GM21390 (cell line): ENCODE measurements around the gene FNIP1.
"Not testable (repeated sequence)": the region's sequence is repeated elsewhere in the genome, so short reads cannot be mapped to it uniquely, and the experiment has no call there.

Source experiments
- ATAC-seq: cut with Tn5 transposase; IDR thresholded peaks from one replicate; pipeline ENCODE4 v1.9.1; 2021; ENCODE audit not compliant: unreplicated experiment

FNIP1 gene

GRCh38 chr5:131787736-131788135 is 9.1 kb downstream of the FNIP1 start:
- no peak for ATAC-seq

- ATAC-seq: no peak
Measured at GRCh38 chr5:131786900-131787692, 9.7 kb downstream of the FNIP1 start.

GRCh38 chr5:131786036-131786435 is 10.8 kb downstream of the FNIP1 start:
- no peak for ATAC-seq

DNA sequence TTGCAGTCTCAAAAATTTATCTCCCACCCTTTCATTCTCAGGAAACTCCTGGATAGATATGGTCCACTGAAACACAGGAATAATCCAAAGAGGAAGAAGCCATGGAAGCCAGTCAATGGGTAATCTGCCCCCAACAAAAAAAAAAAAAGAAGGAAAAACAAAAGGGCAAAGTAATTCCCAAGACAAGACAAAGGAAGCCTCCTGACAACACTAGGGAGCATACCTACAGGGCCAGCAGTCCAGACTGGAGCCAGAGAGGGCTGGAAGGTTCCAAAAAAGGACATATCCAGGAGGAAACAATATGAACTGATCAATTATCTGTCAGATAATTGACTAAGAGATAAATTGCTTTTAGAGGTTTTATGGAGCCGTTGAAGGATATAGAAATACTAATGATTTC is 12.9 kb downstream of the FNIP1 start:
- no peak for ATAC-seq

- ATAC-seq: no peak
Measured at GRCh38 chr5:131783357-131783756, 13.5 kb downstream of the FNIP1 start.

DNA sequence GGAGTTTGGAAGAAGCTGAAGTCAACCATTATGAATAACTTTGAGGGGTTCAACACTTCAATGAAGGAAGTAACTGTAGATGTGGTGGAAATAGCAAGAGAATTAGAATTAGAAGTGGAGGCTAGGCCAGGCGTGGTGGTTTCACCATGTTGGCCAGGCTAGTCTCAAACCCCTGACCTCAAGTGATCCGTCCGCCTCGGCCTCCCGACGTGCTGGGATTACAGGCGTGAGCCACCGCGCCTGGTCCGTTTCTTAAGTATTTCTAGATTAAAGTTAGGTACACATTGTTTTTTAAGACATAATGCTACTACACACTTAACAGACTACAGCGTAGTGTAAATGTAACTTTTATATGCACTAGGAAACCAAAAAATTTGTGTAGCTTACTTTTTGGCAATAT is 14.1 kb downstream of the FNIP1 start:
- ATAC-seq: no peak

- ATAC-seq: not testable (repeated sequence)
Measured at GRCh38 chr5:131778141-131778540, 18.7 kb downstream of the FNIP1 start.

DNA sequence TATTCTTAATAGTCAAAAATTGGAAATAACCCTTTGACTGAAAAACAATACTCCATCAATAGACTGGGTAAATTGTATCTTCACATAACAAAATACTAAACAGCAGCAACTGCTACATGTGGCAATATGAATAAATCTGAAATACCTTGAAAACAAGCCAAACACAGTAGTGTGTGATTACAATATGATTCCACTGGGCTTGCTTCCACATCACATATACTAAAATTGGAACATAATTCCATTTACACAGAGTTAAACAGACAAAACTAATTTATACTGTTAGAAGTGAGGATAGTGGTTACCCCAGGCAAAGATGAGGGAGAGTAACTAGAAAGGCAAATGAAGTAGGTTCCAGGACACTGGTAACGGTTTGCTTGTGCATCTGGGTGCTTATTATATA is 20.4 kb downstream of the FNIP1 start:
- ATAC-seq: no peak

GRCh38 chr5:131774652-131775367 is 22.0 kb downstream of the FNIP1 start:
- no peak for ATAC-seq

DNA sequence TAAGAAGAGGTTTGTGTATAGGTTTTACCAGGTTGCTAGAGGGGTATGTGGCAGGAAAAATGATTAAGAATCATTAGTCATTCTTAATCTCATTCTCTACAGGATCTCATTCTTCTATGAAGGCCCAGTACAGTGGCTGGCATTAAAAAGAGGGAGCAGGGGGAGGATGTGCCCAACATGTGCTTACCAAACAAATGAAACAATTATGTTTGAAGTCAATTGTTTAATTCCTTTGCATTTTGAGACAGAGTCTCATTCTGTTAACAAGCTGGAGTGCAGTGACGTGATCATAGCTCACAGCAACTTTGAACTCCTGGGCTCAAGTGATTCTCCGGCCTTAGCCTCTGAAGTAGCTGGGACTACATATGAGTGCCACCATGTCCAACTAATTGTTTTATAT is 23.0 kb downstream of the FNIP1 start:
- no peak for ATAC-seq

- no peak for ATAC-seq
Measured at GRCh38 chr5:131771692-131772091, 25.1 kb downstream of the FNIP1 start.

GRCh38 chr5:131769961-131770360 is 26.9 kb downstream of the FNIP1 start:
- no peak for ATAC-seq

DNA sequence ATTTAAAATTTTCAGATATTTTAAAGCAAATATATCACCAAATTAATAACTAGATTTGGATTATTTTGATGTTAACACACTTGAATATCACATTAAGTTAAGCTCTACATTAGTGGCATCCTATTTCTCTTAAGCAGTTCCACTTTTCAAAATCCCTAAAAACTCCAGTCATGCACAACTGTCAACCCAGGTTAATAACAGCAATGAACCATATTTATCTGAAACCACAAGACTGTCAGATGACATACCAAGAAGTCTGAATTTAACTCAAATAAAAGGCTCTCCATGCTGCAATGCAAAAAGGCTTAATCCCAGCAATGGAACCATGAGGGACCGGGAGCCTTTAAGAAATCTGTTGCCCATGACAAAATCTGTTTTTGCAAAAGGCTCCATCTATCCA is 27.5 kb downstream of the FNIP1 start:
- ATAC-seq: no peak

- no peak for ATAC-seq
Measured at GRCh38 chr5:131767891-131768290, 28.9 kb downstream of the FNIP1 start.

- no peak for ATAC-seq
Measured at GRCh38 chr5:131766689-131767088, 30.1 kb downstream of the FNIP1 start.

GRCh38 chr5:131765261-131765660 is 31.6 kb downstream of the FNIP1 start:
- no peak for ATAC-seq

- no peak for ATAC-seq
Measured at GRCh38 chr5:131763968-131764367, 32.8 kb downstream of the FNIP1 start.

- no peak for ATAC-seq
Measured at GRCh38 chr5:131760793-131761192, 36.0 kb downstream of the FNIP1 start.

DNA sequence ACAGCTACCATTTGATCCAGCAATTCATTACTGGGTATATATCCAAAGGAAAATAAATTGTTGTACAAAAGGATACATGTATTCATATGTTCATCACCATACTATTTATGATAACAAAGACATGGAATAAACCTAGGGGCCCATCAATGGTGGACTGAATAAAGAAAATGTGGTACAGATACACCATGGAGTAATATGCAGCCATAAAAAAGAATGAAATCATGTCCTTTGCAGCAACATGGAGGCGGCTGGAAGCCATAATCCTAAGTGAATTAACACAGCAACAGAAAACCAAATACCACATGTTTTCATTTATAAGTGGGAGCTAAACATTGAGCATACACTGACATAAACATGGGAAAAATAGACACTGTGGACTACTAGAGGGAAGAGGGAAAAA is 37.1 kb downstream of the FNIP1 start:
- ATAC-seq: no peak

GRCh38 chr5:131758520-131758900 is 38.3 kb downstream of the FNIP1 start:
- peak; percentile 40 for ATAC-seq

- peak; percentile 76 for ATAC-seq
Measured at GRCh38 chr5:131757830-131758519, 38.8 kb downstream of the FNIP1 start.

DNA sequence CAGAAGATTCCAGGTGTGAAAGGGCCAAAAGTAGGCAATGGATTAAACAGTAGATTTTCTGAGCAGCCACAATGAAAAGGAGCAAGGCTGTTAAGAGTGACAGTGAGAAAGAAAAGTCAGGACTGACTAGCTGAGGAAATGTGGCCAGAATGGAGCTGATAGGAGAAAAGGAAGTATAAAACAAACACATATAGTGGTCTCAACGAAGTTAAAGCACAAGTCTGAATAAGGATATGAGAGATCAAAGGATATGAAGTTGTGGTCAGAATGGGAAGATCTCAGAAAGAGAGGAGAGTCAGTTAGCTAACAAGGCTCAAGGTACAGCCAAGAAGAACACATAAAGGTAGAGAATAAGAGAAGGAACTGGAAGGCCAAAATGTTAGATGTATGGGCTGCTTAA is 39.9 kb downstream of the FNIP1 start:
- no peak for ATAC-seq
